T-cell (primary cell): Measurements from ENCODE around the gene HK3. TPM values are rescaled to one million over a fixed set of nuclear protein-coding genes. Genes with fewer than 3 reads are reported as not detected.

Experiments used
- ATAC-seq, 4 experiments: fragments of 200-7000 bp in 3 of 4; fragments of 150-1000 bp in 1 of 4; cut with Tn5 transposase; replicated peaks in 1 of 4; 1 replicate in 3 of 4; 2 replicates in 1 of 4; pipeline ENCODE4 v1.10.0; 2021; ENCODE audit warnings: moderate library complexity in 3 of 4, mild to moderate bottlenecking in 2 of 4, moderate number of reproducible peaks in 1 of 4
- CTCF ChIA-PET, 2 donors: fragments of 300-600 bp; sonication (Branson Sonifier 250); formaldehyde crosslinking; loops; one replicate each; lab custom pipeline; 2022; ENCODE audit warnings: antibody characterized with exemption in 2 of 2; lab: Charles Lee
- POLR2A ChIA-PET, 2 donors: fragments of 300-600 bp; sonication (Branson Sonifier 250); formaldehyde crosslinking; loops; one replicate each; lab custom pipeline; 2022; ENCODE audit warnings: antibody characterized with exemption in 2 of 2; lab: Charles Lee
- DNase-seq, 35 experiments: peaks; one replicate each; pipeline versions ENCODE4 v3.0.0 to v3.0.0-alpha.2; 2013 to 2023
- H3K27ac ChIP-seq: one replicate; pipeline ENCODE4 v1.5.1; 2013; ENCODE audit warnings: low read length
- H3K27me3 ChIP-seq, 2 experiments: replicated peaks in 1 of 2; 1 replicate in 1 of 2; 2 replicates in 1 of 2; pipeline versions ENCODE4 v1.6.1 to v1.7.0; 2013; ENCODE audit warnings: low read length in 1 of 2, mixed read lengths in 1 of 2; ENCODE audit not compliant: control insufficient read depth in 2 of 2, insufficient read depth in 2 of 2; ENCODE audit errors: extremely low read depth in 1 of 2
- H3K36me3 ChIP-seq, 2 donors: 1 replicate in 1 of 2; 2 replicates in 1 of 2; pipeline versions ENCODE4 v1.6.1 to v1.7.0; 2013; ENCODE audit warnings: low read length in 1 of 2; ENCODE audit not compliant: control insufficient read depth in 2 of 2, insufficient read depth in 1 of 2; ENCODE audit errors: extremely low read depth in 1 of 2
- H3K4me1 ChIP-seq, 2 experiments: 1 replicate in 1 of 2; 2 replicates in 1 of 2; pipeline versions ENCODE4 v1.6.1 to v1.7.0; 2013; ENCODE audit warnings: low read length in 2 of 2, mixed read lengths in 1 of 2; ENCODE audit not compliant: insufficient read depth in 2 of 2, control insufficient read depth in 1 of 2; ENCODE audit errors: extremely low read depth in 1 of 2
- H3K4me3 ChIP-seq, 2 donors: 1 replicate in 1 of 2; 2 replicates in 1 of 2; pipeline versions ENCODE4 v1.5.1 to v1.7.0; 2013; ENCODE audit warnings: mild to moderate bottlenecking in 2 of 2, low read length in 1 of 2, moderate library complexity in 1 of 2; ENCODE audit not compliant: control insufficient read depth in 1 of 2; ENCODE audit errors: extremely low read depth in 1 of 2
- H3K9me3 ChIP-seq: 2 replicates; pipeline ENCODE4 v1.7.0; 2013
- H3K27ac Mint-ChIP-seq, 2 donors: one replicate each; pipeline ENCODE4 v1.8.0; 2020 to 2021; ENCODE audit warnings: mild to moderate bottlenecking in 2 of 2, mixed read lengths in 2 of 2
- H3K27me3 Mint-ChIP-seq, 2 donors: one replicate each; pipeline ENCODE4 v1.8.0; 2021 to 2022; ENCODE audit warnings: mixed read lengths in 2 of 2
- H3K36me3 Mint-ChIP-seq: one replicate; pipeline ENCODE4 v1.8.0; 2021; ENCODE audit warnings: mixed read lengths
- H3K4me1 Mint-ChIP-seq, 3 donors: one replicate each; pipeline ENCODE4 v1.8.0; 2020 to 2022; ENCODE audit warnings: mixed read lengths in 3 of 3, mild to moderate bottlenecking in 1 of 3
- H3K4me3 Mint-ChIP-seq, 3 donors: one replicate each; pipeline ENCODE4 v1.8.0; 2020 to 2022; ENCODE audit warnings: mild to moderate bottlenecking in 3 of 3, mixed read lengths in 3 of 3, moderate library complexity in 3 of 3
- H3K9me3 Mint-ChIP-seq, 3 donors: one replicate each; pipeline ENCODE4 v1.8.0; 2020 to 2022; ENCODE audit warnings: mixed read lengths in 3 of 3
- WGBS: methylation state at CpG from one replicate; pipeline ENCODE4 v1.1.5; 2013; ENCODE audit warnings: missing lambda C conversion rate; ENCODE audit not compliant: insufficient coverage; 5-methylcytosine and 5-hydroxymethylcytosine counted together
- total RNA-seq, 35 experiments: library from RNA in 6 of 35; stranded (reverse) in 6 of 35; fragments of 120-200 nt in 1 of 35; gene quantifications; one replicate each; pipeline versions ENCODE4 v1.2.1 to v1.2.4 and lab custom pipeline; 2013 to 2026

Gene HK3
- total RNA-seq, 5 donors from 2014 or later (not counting 1 experiment from before 2014, with no cell fraction given) = 0.16 to 0.85 (median 0.44) TPM

GRCh38 chr5:176887252-176887849 lies 11.8 kb downstream of the HK3 start:
- Histone ChIP-seq H3K27me3 (peaks cover 0 to 27% of the 10 kb centered on the region in 2 experiments), H3K27ac (no peak overlapping the region), H3K9me3 (no peaks in the 10 kb centered on the region), H3K4me1 (peaks cover 0 to 2% of the 10 kb centered on the region in 2 experiments), H3K36me3 (no peaks in the 10 kb centered on the region), H3K4me3 (no peak overlapping the region)
- Mint-ChIP-seq H3K4me1 (peaks cover 0 to 6% (median 4%) of the 10 kb centered on the region in 3 donors), H3K9me3 (no peaks in the 10 kb centered on the region), H3K4me3 (no peak overlapping the region), H3K36me3 (no peaks in the 10 kb centered on the region), H3K27ac (no peak overlapping the region), H3K27me3 (peaks cover 2 to 9% of the 10 kb centered on the region in 2 donors)
- DNase-seq = no peak
- POLR2A ChIA-PET = no interaction called here
- ATAC-seq = no peak
- 82% methylated on average over 28 of the region's 28 CpGs for WGBS
- CTCF ChIA-PET = no interaction called here

DNA sequence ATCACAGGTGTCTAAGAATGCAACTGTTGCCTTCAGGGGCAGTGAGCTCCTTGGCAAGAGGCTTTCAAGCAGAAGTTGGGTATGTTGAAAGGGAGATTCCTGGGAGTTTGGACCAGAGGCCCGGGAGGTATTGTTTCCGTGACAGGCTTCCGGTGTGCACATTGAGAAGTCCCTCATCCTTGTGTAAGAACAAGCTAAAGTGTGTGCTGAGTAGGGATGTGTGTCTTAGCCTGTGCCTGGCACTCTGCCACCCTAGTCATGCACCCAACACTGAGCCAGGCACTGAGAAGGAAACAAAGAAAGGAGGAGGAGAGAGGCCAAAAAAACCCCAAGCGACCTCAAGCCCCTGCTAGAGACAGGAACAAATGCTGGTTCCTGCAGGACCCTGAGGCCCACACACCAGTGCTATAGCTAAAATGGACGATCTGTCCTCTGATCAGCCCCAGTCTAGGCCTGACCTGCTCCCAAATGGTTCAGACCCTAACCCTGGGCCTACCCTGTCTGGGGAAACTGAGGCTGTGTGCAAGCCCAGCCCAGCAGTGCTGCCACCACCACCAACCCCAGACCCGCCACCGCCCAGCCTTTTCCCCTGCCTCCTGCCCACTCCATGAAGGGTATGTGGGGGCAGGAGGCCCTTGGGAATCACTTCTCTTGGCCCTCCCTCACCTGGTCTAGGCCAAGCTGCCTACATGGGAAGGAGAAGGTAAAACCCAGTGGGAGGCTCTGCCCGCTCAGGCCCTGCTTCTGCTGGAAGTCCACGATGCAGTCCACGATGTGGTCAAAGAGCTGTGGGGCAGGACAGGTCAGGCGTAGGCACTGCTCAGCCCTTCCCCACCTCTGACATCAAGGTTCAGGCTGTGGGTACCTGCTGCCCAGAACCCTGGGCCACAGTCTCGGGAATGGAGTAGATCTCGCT lies 12.6 kb downstream of the HK3 start:
- Histone ChIP-seq H3K36me3 (no peaks in the 10 kb centered on the region), H3K27me3 (peaks cover 0 to 32% of the 10 kb centered on the region in 2 experiments), H3K4me3 (no peak overlapping the region), H3K9me3 (no peaks in the 10 kb centered on the region), H3K27ac (no peak overlapping the region), H3K4me1 (peaks cover 0 to 2% of the 10 kb centered on the region in 2 experiments)
- ATAC-seq (no peak), DNase-seq (no peak)
- Mint-ChIP-seq H3K9me3 (no peaks in the 10 kb centered on the region), H3K4me1 (peaks cover 0 to 6% (median 4%) of the 10 kb centered on the region in 3 donors), H3K27me3 (peaks cover 0 to 5% of the 10 kb centered on the region in 2 donors), H3K27ac (no peak overlapping the region), H3K4me3 (no peak overlapping the region), H3K36me3 (no peaks in the 10 kb centered on the region)
- CTCF ChIA-PET = no interaction called here
- POLR2A ChIA-PET = no interaction called here
- WGBS = 80% methylated on average over 7 of the region's 13 CpGs

DNA sequence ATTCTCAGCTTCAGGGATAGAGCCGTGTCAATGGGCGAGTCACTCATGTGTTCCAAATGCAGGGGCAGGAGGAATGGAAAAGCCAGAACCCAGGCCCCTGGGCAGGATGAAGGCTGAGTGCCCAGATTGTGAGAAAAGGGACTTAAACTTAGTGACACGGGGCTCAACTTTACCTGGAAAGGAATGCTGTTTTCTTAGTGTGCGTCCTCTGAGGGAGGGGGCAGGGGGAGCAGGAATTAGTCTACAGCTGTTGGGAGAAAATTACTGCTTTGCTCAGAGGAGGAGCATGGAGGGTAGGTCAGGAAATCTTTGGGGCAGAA lies 14.6 kb downstream of the HK3 start:
- Histone ChIP-seq H3K36me3 (no peaks in the 10 kb centered on the region), H3K27ac (no peak overlapping the region), H3K9me3 (no peaks in the 10 kb centered on the region), H3K4me1 (peaks cover 0 to 2% of the 10 kb centered on the region in 2 experiments), H3K27me3 (peaks cover 0 to 31% of the 10 kb centered on the region in 2 experiments), H3K4me3 (no peak overlapping the region)
- ATAC-seq (no peak), DNase-seq (no peak)
- H3K9me3 Mint-ChIP-seq = no peaks in the 10 kb centered on the region
- H3K27ac Mint-ChIP-seq = no peak overlapping the region
- ChIA-PET POLR2A (no interaction called here), CTCF (no interaction called here)
- no peak overlapping the region for H3K4me3 Mint-ChIP-seq
- H3K4me1 Mint-ChIP-seq = peaks cover 0 to 6% (median 4%) of the 10 kb centered on the region in 3 donors
- peaks cover 0 to 5% of the 10 kb centered on the region in 2 donors for H3K27me3 Mint-ChIP-seq
- 86% methylated on average over 3 of the region's 4 CpGs for WGBS
- no peaks in the 10 kb centered on the region for H3K36me3 Mint-ChIP-seq

- Histone ChIP-seq H3K4me1 (peaks cover 0 to 2% of the 10 kb centered on the region in 2 experiments), H3K4me3 (no peak overlapping the region), H3K36me3 (no peaks in the 10 kb centered on the region), H3K27me3 (peaks cover 0 to 31% of the 10 kb centered on the region in 2 experiments), H3K27ac (no peak overlapping the region), H3K9me3 (no peaks in the 10 kb centered on the region)
- ChIA-PET CTCF (no interaction called here), POLR2A (no interaction called here)
- 92% methylated on average over 14 of the region's 17 CpGs for WGBS
- Mint-ChIP-seq H3K4me1 (peaks cover 0 to 6% (median 4%) of the 10 kb centered on the region in 3 donors), H3K4me3 (no peak overlapping the region), H3K27ac (no peak overlapping the region), H3K9me3 (no peaks in the 10 kb centered on the region), H3K27me3 (peaks cover 0 to 5% of the 10 kb centered on the region in 2 donors), H3K36me3 (no peaks in the 10 kb centered on the region)
- no peak for ATAC-seq
- no peak for DNase-seq
These were observed 15.2 kb downstream of the HK3 start for GRCh38 chr5:176883700-176884570.

GRCh38 chr5:176882567-176882903 lies 16.6 kb downstream of the HK3 start:
- Histone ChIP-seq H3K4me3 (no peak overlapping the region), H3K4me1 (peaks cover 0 to 2% of the 10 kb centered on the region in 2 experiments), H3K36me3 (no peaks in the 10 kb centered on the region), H3K27ac (no peak overlapping the region), H3K27me3 (peaks cover 0 to 41% of the 10 kb centered on the region in 2 experiments), H3K9me3 (no peaks in the 10 kb centered on the region)
- Mint-ChIP-seq H3K4me1 (peaks cover 0 to 6% (median 4%) of the 10 kb centered on the region in 3 donors), H3K36me3 (no peaks in the 10 kb centered on the region), H3K4me3 (no peak overlapping the region), H3K27me3 (peaks cover 0 to 10% of the 10 kb centered on the region in 2 donors), H3K9me3 (no peaks in the 10 kb centered on the region), H3K27ac (no peak overlapping the region)
- DNase-seq = no peak
- ChIA-PET POLR2A (no interaction called here), CTCF (no interaction called here)
- no peak for ATAC-seq
- 58% methylated on average over 6 of the region's 6 CpGs for WGBS
